Measurements from ENCODE around the gene TGFB2.

TGFB2 gene

DNA sequence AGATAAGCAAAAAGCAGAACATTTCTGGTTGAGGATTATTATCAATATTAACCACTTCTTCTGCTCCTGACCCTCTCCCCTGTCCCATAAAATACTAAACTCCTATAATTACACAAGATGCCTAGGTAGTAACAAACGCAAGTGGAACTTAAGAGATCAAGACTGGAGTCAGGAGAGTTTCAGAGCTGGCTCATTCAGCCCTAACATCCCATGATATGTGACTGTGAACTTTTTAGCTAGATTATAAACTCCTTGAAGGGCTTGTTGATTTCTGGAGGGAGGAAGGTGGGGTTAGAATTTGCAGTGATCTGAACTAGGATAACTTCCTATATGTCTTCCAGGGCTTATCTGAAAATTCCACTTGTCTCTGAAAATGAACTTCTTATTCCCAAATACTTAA is 130.6 kb downstream of the TGFB2 start:
- no peak for DNase-seq (ENCODE audit: low spot score)
- CTCF ChIA-PET, result interaction anchor here (0.5 to 0.7 kb wide), 2 partner anchors 157 to 253 kb away, joined by 3 read pairs; no protein-coding TSS in a partner anchor
- POLR2A ChIA-PET (ENCODE audit: low non-redundant PET), result no interaction called here
- TF ChIP-seq, protein P1, sequence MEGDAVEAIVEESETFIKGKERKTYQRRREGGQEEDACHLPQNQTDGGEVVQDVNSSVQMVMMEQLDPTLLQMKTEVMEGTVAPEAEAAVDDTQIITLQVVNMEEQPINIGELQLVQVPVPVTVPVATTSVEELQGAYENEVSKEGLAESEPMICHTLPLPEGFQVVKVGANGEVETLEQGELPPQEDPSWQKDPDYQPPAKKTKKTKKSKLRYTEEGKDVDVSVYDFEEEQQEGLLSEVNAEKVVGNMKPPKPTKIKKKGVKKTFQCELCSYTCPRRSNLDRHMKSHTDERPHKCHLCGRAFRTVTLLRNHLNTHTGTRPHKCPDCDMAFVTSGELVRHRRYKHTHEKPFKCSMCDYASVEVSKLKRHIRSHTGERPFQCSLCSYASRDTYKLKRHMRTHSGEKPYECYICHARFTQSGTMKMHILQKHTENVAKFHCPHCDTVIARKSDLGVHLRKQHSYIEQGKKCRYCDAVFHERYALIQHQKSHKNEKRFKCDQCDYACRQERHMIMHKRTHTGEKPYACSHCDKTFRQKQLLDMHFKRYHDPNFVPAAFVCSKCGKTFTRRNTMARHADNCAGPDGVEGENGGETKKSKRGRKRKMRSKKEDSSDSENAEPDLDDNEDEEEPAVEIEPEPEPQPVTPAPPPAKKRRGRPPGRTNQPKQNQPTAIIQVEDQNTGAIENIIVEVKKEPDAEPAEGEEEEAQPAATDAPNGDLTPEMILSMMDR (conservative IDR thresholded peaks at IDR 0.05; ENCODE audit: low read depth), result no peak
- no peak overlapping the region for H3K27ac ChIP-seq

DNA sequence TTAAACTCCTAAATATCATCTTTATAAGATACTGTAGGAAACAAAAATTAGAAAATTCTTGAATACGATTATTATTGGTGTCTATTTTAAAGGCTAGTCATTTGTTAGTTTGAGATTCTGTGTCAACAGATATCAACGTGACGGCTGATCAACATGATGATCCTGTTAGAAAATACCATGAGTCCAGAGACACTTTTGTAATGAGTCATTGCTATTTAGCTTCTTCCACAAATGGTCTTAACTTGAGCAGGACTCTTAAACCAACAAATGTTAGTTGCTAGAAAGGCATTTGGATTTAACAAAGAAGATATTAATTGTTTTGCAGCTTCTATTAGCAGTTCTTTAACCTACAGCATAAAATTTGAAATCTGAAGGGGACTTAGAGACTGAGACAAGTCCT is 131.2 kb downstream of the TGFB2 start:
- ChIA-PET CTCF (interaction anchor here (0.6 to 0.7 kb wide), 3 partner anchors 118 to 236 kb away, joined by 3 to 4 read pairs (median 3); no protein-coding TSS in a partner anchor), POLR2A (ENCODE audit: low non-redundant PET) (no interaction called here)
- no peak overlapping the region for H3K27ac ChIP-seq
- TF ChIP-seq, protein P1 (conservative IDR thresholded peaks at IDR 0.05; ENCODE audit: low read depth), result no peak
- peak; percentile 69 for DNase-seq (ENCODE audit: low spot score)

DNA sequence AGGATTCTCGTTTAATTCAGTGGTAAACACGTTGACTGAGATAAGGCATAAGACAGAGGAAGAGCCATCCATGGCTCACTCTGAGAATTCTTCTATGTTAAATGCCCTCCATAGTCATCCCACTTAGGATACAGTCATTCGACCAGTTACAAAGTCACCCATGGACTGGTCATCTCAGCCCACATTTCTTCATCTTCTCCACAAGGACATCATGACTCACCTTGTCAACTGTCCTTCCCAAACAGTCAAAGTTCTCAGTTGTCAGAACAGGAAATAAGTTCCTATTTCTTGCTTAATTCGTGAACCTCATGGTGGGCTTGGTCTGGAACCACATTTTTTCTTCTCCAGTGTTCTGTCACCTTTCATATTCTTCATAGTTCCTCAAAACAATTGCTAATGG is 133.2 kb downstream of the TGFB2 start:
- TF ChIP-seq, protein P1 (conservative IDR thresholded peaks at IDR 0.05; ENCODE audit: low read depth), result no peak
- CTCF ChIA-PET, result interaction anchor here (0.7 kb wide), 1 partner anchor 149 kb away, joined by 3 read pairs; no protein-coding TSS in a partner anchor
- no peak for DNase-seq (ENCODE audit: low spot score)
- POLR2A ChIA-PET (ENCODE audit: low non-redundant PET), result no interaction called here
- no peak overlapping the region for H3K27ac ChIP-seq

DNA sequence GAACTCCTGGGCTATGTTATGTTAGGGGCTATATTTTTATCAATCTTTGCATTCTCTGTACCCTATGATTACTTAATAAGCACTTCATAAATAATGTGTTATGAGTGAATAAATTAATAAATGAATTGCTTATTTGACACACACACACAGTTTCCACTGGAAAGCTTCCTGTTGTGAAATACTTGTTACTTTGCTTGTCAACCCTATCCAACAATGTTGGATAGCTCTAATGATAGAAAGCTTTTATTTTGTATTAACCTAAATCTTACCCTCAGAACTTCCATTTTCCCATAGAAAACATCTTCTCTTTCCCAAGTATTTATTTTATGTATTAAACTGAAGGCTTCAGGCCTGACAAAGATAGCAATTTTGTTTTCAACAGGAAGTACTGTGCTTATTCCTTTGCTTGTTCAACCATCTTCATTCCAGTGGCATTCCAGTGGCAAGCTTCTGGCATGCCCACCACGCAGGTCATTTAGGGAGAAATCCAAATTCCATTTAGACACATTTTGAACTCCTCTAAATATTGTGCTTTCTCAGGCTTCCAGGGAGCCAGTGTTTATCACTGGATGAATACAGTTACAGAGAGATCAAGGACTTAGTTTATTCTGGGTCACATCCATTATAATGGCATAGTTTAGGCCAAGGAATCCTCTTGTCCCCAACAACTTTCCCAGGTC is 134.4 kb downstream of the TGFB2 start:
- no peak overlapping the region for H3K27ac ChIP-seq
- ChIA-PET POLR2A (ENCODE audit: low non-redundant PET) (no interaction called here), CTCF (no interaction called here)
- DNase-seq (ENCODE audit: low spot score), result no peak
- TF ChIP-seq, protein P1 (conservative IDR thresholded peaks at IDR 0.05; ENCODE audit: low read depth), result no peak

DNA sequence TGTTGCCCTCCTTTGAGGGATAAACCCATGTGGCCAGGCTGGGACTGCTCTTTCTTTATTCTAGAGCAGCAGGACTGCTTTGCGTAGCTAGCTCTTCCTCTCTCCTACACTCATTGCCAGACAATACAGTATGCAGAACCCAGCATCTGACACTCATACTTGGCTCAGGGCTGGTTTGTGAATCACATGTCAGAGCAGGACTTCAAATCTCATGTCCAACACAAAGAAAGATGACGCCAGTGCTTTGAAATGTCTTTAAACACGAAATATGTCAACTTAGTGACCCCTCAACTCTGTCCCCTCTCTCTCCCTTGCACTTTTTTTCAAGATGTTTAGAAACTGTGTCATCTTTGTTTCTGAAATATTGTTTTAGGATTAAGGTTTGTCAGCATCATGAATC is 135.0 kb downstream of the TGFB2 start:
- DNase-seq (ENCODE audit: low spot score), result peak; percentile 41
- ChIA-PET CTCF (no interaction called here), POLR2A (ENCODE audit: low non-redundant PET) (no interaction called here)
- TF ChIP-seq, protein P1 (conservative IDR thresholded peaks at IDR 0.05; ENCODE audit: low read depth), result no peak
- no peak overlapping the region for H3K27ac ChIP-seq

DNA sequence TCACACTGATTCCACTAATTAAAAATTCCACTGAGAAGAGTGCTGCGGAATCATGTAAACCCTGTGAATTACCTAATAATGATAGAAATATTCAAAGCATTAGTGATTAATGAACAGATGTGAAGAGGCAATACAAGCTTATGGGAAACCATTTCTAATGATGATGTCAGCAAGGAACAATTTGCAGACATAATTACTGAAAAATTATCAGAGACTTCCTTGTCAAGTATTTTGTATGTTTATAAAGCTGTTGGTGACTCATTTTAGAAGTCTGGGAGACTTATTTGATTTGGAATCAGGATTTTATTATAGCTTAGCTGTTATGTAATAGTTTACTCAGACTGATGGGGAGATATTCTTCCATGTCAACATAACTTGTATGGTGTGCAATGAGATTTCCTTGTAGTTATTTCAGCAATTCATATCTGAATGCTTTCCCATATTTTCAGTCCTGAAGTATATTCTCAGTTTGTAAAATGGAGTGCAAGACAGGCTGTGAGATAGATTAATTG is 135.5 kb downstream of the TGFB2 start:
- TF ChIP-seq, protein P1 (conservative IDR thresholded peaks at IDR 0.05; ENCODE audit: low read depth), result no peak
- DNase-seq (ENCODE audit: low spot score), result peak; percentile 49
- CTCF ChIA-PET, result no interaction called here
- H3K27ac ChIP-seq, result no peak overlapping the region
- POLR2A ChIA-PET (ENCODE audit: low non-redundant PET), result no interaction called here
